ENCODE results near the gene SGTB. TPM values are rescaled to one million over a fixed set of nuclear protein-coding genes. Genes with fewer than 3 reads are reported as not detected.

Gene SGTB
- total RNA-seq, 1 experiment from 2014 or later = 9.8 TPM

DNA sequence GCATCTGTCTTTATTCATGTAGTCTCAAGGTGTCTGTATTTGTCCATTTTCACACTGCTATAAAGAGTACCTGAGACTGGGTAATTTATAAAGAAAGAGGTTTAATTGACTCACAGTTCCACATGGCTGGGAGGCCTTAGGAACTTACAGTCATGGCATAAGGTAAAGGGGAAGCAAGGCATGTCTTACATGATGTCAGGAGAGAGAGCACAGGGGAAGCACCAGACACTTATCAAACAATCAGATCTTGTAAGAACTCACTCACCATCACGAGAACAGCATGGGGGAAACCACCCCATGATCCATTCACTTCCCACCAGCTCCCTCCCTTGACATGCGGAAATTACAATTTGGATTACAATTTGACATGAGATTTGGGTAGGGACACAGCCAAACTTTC is 44.3 kb upstream of the SGTB start:
- no peaks in the 10 kb centered on the region; the same call in 1 of the 2 replicates for H3K9me3 ChIP-seq (ENCODE audit: insufficient read depth, low read depth)
- POLR2A ChIA-PET (ENCODE audit: unreplicated experiment) = interaction anchor here (0.7 kb wide), 1 partner anchor 44 kb away, joined by 4 read pairs; no protein-coding TSS in a partner anchor

DNA sequence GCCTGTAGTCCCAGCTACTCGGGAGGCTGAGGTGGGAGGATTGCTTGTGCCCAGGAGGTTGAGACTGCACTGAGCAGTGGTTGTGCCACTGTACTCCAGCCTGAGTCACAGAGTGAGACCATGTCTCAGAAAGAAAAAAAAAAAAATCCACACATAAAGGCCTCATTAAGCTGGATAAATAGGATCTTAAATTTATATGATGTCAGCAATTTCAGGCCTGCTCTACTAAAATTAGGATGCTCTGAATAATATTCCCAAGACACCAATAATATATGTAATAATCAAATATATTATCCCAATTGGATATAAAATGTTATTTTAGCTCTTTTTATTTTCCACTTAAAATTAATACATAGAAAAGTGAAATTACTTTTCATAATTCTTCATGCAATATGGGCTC is 43.7 kb upstream of the SGTB start:
- no peaks in the 10 kb centered on the region for H4K20me1 ChIP-seq (ENCODE audit: insufficient read depth)
- no peaks in the 10 kb centered on the region; the same call in 1 of the 2 replicates for H3K36me3 ChIP-seq (ENCODE audit: low read depth)
- H2AFZ ChIP-seq = no peak overlapping the region
- no peak overlapping the region for H3K27ac ChIP-seq
- H3K27me3 ChIP-seq (ENCODE audit: insufficient read depth, low read depth) = no peaks in the 10 kb centered on the region
- H3K79me2 ChIP-seq (ENCODE audit: low read depth) = no peaks in the 10 kb centered on the region
- peaks cover 5% of the 10 kb centered on the region for H3F3A ChIP-seq (ENCODE audit: insufficient read depth, low read depth)
- no peaks in the 10 kb centered on the region; the same call in 1 of the 2 replicates for H3K9me3 ChIP-seq (ENCODE audit: insufficient read depth, low read depth)
- H3K4me3 ChIP-seq = no peak overlapping the region
- H3K4me2 ChIP-seq = no peak overlapping the region
- intact Hi-C loops (cut with micrococcal nuclease; ENCODE audit: unreplicated experiment) = loop anchor here (10.0 kb wide), 2 partner anchors 99 to 249 kb away; no protein-coding TSS in a partner anchor
- no peak for DNase-seq
- POLR2A ChIA-PET (ENCODE audit: unreplicated experiment) = interaction anchor here (0.7 kb wide), 1 partner anchor 45 kb away, joined by 4 read pairs; no protein-coding TSS in a partner anchor
- no TSS peak for BruUV-seq (replicated peaks)
- 0 out of 2 replicates have a peak, but pooled peaks cover 2% of the 10 kb centered on the region for H3K4me1 ChIP-seq (replicated peaks; ENCODE audit: insufficient read depth)
- H3K9me2 ChIP-seq (ENCODE audit: insufficient read depth) = no peaks in the 10 kb centered on the region
- CTCF ChIA-PET = interaction anchor here (0.6 kb wide), 1 partner anchor 179 kb away, joined by 5 read pairs; no protein-coding TSS in a partner anchor
- TF ChIP-seq, protein P1, sequence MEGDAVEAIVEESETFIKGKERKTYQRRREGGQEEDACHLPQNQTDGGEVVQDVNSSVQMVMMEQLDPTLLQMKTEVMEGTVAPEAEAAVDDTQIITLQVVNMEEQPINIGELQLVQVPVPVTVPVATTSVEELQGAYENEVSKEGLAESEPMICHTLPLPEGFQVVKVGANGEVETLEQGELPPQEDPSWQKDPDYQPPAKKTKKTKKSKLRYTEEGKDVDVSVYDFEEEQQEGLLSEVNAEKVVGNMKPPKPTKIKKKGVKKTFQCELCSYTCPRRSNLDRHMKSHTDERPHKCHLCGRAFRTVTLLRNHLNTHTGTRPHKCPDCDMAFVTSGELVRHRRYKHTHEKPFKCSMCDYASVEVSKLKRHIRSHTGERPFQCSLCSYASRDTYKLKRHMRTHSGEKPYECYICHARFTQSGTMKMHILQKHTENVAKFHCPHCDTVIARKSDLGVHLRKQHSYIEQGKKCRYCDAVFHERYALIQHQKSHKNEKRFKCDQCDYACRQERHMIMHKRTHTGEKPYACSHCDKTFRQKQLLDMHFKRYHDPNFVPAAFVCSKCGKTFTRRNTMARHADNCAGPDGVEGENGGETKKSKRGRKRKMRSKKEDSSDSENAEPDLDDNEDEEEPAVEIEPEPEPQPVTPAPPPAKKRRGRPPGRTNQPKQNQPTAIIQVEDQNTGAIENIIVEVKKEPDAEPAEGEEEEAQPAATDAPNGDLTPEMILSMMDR (conservative IDR thresholded peaks at IDR 0.05) = no peak
- TF ChIP-seq EZH2 (IDR thresholded peaks at IDR 0.05; ENCODE audit: low read depth) = no peak

More for the DNA sequence above, 44.3 kb upstream of the SGTB start:
- Histone ChIP-seq H3K36me3 (ENCODE audit: low read depth) (no peaks in the 10 kb centered on the region; the same call in 1 of the 2 replicates), H3K4me2 (no peak overlapping the region), H3K27me3 (ENCODE audit: insufficient read depth, low read depth) (no peaks in the 10 kb centered on the region), H3K4me1 (replicated peaks; ENCODE audit: insufficient read depth) (0 out of 2 replicates have a peak, but pooled peaks cover 2% of the 10 kb centered on the region), H3K9me2 (ENCODE audit: insufficient read depth) (no peaks in the 10 kb centered on the region), H3K4me3 (no peak overlapping the region), H3K27ac (no peak overlapping the region), H3F3A (ENCODE audit: insufficient read depth, low read depth) (peaks cover 5% of the 10 kb centered on the region), H3K79me2 (ENCODE audit: low read depth) (no peaks in the 10 kb centered on the region), H4K20me1 (ENCODE audit: insufficient read depth) (no peaks in the 10 kb centered on the region), H2AFZ (no peak overlapping the region)
- no TSS peak for BruUV-seq (replicated peaks)
- intact Hi-C loops (cut with micrococcal nuclease; ENCODE audit: unreplicated experiment) = loop anchor here (10.0 kb wide), 2 partner anchors 99 to 249 kb away; no protein-coding TSS in a partner anchor
- no peak for DNase-seq
- CTCF ChIA-PET = interaction anchor here (0.6 kb wide), 2 partner anchors 178 to 180 kb away, joined by 3 to 5 read pairs; no protein-coding TSS in a partner anchor
- TF ChIP-seq, protein P1 (conservative IDR thresholded peaks at IDR 0.05) = no peak
- no peak for TF ChIP-seq EZH2 (IDR thresholded peaks at IDR 0.05; ENCODE audit: low read depth)

DNA sequence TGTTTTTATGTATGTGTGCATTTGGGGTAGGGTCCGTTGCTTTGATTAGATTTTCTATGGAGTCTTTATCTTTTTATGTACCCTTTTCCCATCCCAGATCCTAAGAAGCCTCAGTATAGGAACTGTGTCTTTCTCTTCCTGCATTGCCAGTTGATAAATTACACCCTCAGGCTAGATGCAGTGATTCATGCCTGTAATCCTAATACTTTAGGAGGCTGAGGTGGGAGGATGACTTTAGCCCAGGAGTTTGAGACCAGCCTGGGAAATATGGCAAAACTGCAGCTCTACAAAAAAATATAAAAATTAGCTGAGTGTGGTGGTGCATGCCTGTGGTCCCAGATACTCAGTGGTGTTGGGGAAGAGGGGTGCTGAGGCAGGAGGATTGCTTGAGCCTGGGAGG is 40.3 kb upstream of the SGTB start:
- Histone ChIP-seq H4K20me1 (ENCODE audit: insufficient read depth) (no peaks in the 10 kb centered on the region), H3K79me2 (ENCODE audit: low read depth) (no peaks in the 10 kb centered on the region; the same call in 1 of the 2 replicates), H3K4me1 (replicated peaks; ENCODE audit: insufficient read depth) (no peaks in the 10 kb centered on the region), H3K9me2 (ENCODE audit: insufficient read depth) (no peaks in the 10 kb centered on the region), H3K9me3 (ENCODE audit: insufficient read depth, low read depth) (no peaks in the 10 kb centered on the region; the same call in 1 of the 2 replicates), H3K27ac (no peak overlapping the region), H2AFZ (no peak overlapping the region), H3K4me3 (no peak overlapping the region), H3F3A (ENCODE audit: insufficient read depth, low read depth) (no peaks in the 10 kb centered on the region; the same call in 1 of the 2 replicates), H3K36me3 (ENCODE audit: low read depth) (no peaks in the 10 kb centered on the region), H3K4me2 (no peak overlapping the region), H3K27me3 (ENCODE audit: insufficient read depth, low read depth) (no peaks in the 10 kb centered on the region)
- no peak for DNase-seq
- no TSS peak for BruUV-seq (replicated peaks)
- ChIA-PET POLR2A (ENCODE audit: unreplicated experiment) (interaction anchor here (0.6 kb wide), 1 partner anchor 428 kb away, joined by 7 read pairs; no protein-coding TSS in a partner anchor), CTCF (no interaction called here)
- TF ChIP-seq EZH2 (IDR thresholded peaks at IDR 0.05; ENCODE audit: low read depth) = no peak
- TF ChIP-seq, protein P1 (conservative IDR thresholded peaks at IDR 0.05) = no peak
- intact Hi-C loops (cut with micrococcal nuclease; ENCODE audit: unreplicated experiment) = loop anchor here (5.0 to 10.0 kb wide), 3 partner anchors 50 to 253 kb away; no protein-coding TSS in a partner anchor
